Astrocyte of the cerebellum (primary cell): ENCODE data around the gene EPS8L3.
"Not testable (repeated sequence)": the region's sequence is repeated elsewhere in the genome, so short reads cannot be mapped to it uniquely, and the experiment has no call there.

Experiments
- DNase-seq: peaks from one replicate; pipeline ENCODE4 v3.0.0-alpha.2; 2011; ENCODE audit warnings: low read depth
- H3K4me3 ChIP-seq: 2 replicates; pipeline ENCODE4 v1.5.1; 2011; ENCODE audit warnings: mild to moderate bottlenecking, low read depth, low read length, moderate library complexity
- CTCF ChIP-seq: IDR thresholded peaks from 2 replicates; pipeline ENCODE4 v1.5.1; 2012; ENCODE audit warnings: low read length, low read depth, moderate library complexity, mild to moderate bottlenecking; ENCODE audit errors: missing control alignments
- in situ Hi-C: cut with HindIII; loops from 2 replicates; pipeline ENCODE4 v1.10.0; 2017; ENCODE audit warnings: low sequenced_read_pairs

The EPS8L3 gene

GRCh38 chr1:109771712-109772657 is 8.3 kb upstream of the EPS8L3 start:
- no peak overlapping the region for H3K4me3 ChIP-seq
- DNase-seq = no peak
- in situ Hi-C loops = no loop called here
- no peak for TF ChIP-seq CTCF

- no peak for TF ChIP-seq CTCF
- in situ Hi-C loops = no loop called here
- DNase-seq = no peak
- no peak overlapping the region for H3K4me3 ChIP-seq
These were observed 6.8 kb upstream of the EPS8L3 start for GRCh38 chr1:109770331-109771095.

GRCh38 chr1:109769330-109770078 is 5.8 kb upstream of the EPS8L3 start:
- no peak for TF ChIP-seq CTCF

GRCh38 chr1:109768820-109769219 is 5.1 kb upstream of the EPS8L3 start:
- TF ChIP-seq CTCF = no peak
- no peak for DNase-seq
- no peak overlapping the region for H3K4me3 ChIP-seq
- in situ Hi-C loops = loop anchor here (5.0 to 10.0 kb wide), 3 partner anchors 62 to 232 kb away; partner anchors contain the start of gene GPR61

More at GRCh38 chr1:109769330-109770078, 5.8 kb upstream of the EPS8L3 start:
- in situ Hi-C loops = loop anchor here (5.0 to 10.0 kb wide), 3 partner anchors 62 to 232 kb away; partner anchors contain the start of gene GPR61
- H3K4me3 ChIP-seq = no peak overlapping the region
- peak; percentile 58 for DNase-seq

GRCh38 chr1:109768335-109768650 is 4.6 kb upstream of the EPS8L3 start:
- TF ChIP-seq CTCF = no peak
- H3K4me3 ChIP-seq = no peak overlapping the region
- DNase-seq = no peak
- in situ Hi-C loops = loop anchor here (5.0 to 10.0 kb wide), 3 partner anchors 61 to 231 kb away; partner anchors contain the start of gene GPR61

- no peak for DNase-seq
- no peak overlapping the region for H3K4me3 ChIP-seq
- TF ChIP-seq CTCF = no peak
- in situ Hi-C loops = loop anchor here (5.0 to 10.0 kb wide), 3 partner anchors 60 to 230 kb away; partner anchors contain the start of gene GPR61
These were observed 4.1 kb upstream of the EPS8L3 start for GRCh38 chr1:109767637-109768334.

GRCh38 chr1:109766991-109767636 is 3.4 kb upstream of the EPS8L3 start:
- DNase-seq, H3K4me3 ChIP-seq: not testable (repeated sequence)
- in situ Hi-C loops = loop anchor here (5.0 to 10.0 kb wide), 3 partner anchors 60 to 230 kb away; partner anchors contain the start of gene GPR61
